ENCODE data around the gene SEC16A.
A peak's percentile ranks its signal among the peaks of the same experiment; 100 is the strongest.

SEC16A gene

GRCh38 chr9:136482793-136483588 is at the start of gene SEC16A:
Gene SEC16A (minus strand): TSS chr9:136483040. CDS start chr9:136477615, 5,425 bp downstream.
- peak; percentile 99 for DNase-seq

DNA sequence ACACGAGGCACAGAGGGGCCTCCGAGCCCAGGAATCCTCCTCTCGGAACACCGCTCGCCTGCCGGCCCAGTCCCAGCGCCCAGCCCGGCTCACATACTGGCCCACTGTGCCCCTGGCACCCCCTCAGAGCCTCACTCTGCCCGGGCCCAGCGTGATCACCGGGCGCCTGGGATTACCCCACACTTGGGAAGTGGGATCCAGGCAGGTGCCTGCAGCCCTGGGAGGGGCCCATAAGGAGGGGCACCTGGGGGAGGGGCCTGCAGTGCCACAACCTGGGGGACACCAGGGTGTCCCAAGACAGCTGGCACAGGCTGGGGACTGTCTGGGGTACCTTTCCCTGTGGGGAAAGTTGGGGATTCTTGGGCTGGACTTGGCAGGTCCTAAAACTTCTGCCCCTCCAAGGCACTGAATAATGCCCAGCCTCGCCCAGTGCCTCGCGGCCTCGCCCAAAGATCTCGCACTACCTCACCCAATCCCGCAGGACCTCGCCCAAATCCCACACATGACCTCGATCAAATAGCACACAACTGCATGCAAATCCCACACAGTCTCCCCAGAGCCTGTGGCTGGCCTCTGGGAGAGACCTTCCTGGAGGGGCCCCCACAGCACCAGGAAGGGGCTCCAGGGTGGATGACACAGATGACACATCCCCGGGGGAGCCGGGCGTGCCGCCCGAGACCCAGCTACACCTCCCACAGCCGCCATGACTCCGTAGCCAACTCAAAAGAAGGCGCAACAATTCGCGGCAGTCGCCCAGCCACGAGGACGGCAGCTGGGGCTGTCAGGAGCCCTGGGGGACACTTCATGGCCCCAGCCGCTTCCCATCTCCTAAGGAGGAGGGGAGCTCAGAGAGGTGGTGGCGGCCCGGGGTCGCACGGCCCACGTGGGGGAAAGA is 49.3 kb upstream of the SEC16A start:
- DNase-seq: no peak

GRCh38 chr9:136531186-136531903 is 48.5 kb upstream of the SEC16A start:
- no peak for DNase-seq

DNA sequence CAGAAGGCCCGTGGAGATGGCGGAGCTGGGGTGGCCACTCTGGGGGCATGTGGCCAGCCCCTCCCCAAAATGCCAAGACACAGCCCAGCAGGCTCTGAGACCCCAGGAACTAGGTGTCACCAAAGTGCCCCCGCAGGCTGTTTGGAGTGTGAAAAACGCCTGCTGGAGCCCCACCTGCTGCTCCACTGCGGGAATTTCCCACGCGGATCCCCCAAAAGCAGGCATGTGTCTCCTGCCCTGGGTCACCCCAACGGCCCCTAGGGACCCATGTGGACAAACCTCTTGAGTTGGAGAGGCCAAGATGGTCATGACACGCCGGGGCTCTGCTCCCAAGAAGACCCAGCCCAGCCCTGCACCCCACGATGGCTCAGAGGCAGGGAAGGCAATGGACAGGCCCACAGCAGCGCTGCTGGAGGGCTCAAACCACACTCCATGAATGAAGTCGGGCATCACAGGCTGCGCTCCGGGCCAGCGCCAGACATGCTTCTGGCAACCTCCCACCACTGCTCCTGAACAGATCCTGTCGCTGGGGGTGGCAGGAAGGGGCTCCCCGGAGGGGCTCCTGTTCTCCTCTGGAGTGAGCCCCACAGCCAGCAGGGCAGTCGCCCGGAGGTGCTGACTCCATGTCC is 47.7 kb upstream of the SEC16A start:
- no peak for DNase-seq

DNA sequence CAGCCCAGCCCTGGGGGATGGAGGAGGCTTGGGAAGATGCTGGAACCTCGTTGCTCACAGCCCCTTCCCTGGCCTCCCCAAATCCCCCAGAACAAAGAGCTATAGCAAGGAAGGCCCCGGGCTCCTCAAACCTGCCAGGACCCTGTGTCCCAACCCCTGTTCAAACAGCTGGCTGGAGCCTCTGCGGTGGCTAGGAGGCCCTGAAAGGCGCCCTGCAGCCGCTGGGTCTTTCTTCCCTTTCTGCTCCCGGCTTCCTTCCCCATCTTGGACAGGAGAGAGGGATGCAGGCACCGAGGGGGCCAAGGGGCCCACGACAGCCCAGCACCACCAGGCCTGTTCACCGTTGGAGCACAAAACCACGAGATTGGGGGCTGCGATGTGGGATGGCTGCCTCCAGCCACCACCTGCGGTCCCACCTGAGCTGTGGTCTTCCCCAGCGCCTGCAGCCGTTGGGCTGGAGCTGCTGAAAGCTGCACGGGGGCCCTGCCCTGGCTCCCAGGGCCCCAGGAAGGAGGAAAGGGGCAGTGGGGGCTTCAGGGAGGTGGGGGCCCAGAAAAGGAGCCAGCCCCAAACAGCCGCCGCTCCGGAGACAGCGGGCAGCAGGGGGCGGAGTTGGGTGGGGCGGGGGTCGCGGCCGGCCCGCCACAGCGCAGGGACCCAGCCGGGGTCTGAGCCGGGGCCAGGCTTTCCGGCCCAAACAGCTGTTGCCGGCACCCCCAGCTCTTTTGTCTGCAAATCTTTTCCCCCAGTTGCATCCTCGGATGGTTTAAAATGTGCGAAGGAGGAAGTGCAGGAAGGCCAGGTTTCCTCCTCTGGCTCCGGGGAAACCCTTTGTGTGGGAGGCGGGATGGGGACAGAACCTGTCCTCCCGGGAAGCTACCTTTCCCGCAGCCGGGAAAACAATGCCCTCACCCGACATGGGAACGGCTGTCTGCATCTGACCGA is 46.9 kb upstream of the SEC16A start:
- no peak for DNase-seq

DNA sequence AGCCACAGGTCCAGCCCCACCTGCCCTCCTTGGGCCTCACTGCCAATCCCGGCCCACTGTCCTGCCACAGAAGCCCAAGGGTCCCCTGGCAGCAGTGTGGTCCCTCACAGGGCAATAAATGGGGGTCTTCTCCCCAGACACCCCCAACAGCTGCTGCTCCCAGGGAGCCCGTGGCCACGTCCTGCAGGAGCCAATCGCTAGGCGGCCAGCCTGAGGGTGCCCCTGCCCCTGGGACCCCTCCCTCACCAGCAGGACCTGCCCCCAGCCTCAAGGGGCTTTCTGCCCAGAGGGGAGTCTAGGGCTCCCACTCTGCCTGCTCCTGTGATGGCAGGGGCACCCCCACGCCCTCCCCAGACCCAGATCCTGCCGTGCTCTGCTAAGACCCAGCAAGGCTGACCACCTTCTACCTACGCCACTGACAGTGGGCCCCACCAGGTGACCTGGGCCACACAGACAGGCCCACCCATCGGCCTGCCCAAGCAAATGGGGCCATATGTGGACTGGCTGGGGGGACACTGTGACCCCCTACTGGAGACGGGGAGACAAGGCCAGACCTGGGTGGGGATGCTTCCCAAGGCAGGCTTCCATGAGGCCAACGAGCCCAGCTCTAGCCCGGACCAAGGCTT is 46.0 kb upstream of the SEC16A start:
- no peak for DNase-seq

- no peak for DNase-seq
Observed at GRCh38 chr9:136527721-136528710, 45.2 kb upstream of the SEC16A start.

GRCh38 chr9:136527131-136527530 is 44.3 kb upstream of the SEC16A start:
- DNase-seq: no peak

DNA sequence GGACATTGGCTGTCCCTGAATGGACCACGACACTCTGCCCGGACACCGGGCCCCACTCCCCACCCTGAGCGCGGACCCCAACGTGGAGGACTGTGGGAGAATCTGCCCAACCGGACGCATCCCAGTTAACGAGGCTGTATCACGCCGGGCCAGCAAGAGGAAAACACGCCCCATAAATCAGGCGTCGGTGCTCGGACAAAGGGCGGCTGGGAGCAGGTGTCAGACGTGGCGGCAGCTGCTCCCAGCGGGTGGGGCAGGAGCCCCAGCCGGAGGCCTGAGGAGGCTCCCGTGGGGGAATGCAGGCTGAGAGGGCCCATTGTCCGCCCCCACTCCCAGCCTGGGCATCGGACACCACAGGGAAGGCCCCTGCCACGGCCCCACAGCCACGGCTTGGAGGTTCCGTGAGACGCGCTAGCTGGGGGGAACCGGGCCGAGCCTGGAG is 43.8 kb upstream of the SEC16A start:
- no peak for DNase-seq

- no peak for DNase-seq
Observed at GRCh38 chr9:136525841-136526499, 43.1 kb upstream of the SEC16A start.

DNA sequence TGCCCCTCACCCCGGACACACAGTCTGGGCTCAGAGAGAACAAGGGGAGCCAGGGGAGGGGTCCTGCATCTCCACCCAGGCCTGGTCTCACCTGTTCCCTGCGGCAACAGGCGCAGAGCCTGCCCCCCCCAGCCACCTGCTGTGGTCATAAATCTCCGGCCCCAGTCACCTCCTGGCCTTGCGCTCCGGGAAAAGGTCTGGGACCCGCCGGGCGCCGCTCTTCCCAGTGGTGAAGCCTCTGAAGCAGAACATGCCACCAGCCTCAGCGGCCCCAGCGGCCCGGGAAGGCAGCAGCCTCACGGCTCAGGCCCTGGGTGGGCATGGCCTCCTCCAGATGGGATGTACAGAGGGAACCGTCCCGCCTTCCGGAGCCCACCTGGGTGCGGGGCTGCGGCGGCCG is 42.4 kb upstream of the SEC16A start:
- DNase-seq: no peak

DNA sequence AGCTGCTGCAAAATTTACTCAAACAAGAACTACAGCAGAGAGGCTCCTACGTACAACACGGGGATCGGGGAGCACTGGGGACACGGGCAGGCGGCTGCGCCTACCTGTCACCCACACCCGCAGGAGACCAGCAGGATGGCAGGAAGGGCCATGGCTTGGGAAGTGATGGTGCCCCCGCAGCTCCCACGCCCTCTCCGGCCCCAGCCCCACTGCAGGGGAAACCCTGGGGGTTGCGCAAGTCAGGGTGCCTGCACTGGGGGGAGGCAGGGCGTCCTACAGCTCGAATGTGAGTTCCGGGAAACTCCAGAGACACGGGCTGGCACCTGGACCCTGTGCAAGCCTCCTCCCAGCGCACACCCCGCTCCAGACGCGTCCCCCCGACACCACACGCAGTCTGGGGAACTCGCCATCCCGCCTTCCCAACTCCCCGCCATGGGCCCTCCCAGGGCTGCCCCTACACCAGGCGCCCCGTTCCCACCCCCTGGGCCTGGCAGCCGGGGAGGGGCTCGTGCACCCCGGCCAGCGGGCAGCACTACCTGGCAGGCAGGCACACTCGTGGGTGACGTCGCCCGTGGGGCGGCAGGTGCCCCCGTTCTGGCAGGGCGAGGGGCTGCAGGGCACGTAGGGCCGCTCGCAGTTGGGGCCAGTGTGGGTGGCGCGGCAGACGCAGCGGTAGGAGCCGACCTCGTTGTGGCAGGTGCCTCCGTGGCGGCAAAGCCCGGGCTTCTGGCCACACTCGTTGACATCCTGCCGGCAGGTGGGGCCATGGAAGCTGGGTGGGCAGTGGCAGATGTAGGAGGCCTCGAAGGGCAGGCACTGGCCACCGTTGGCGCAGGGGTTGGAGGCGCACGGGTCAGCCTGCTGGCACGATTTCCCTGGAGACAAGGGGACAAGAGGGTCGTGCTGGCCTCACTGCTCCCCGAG is 39.7 kb upstream of the SEC16A start:
- DNase-seq: no peak

GRCh38 chr9:136521537-136521936 is 38.7 kb upstream of the SEC16A start:
- no peak for DNase-seq

- no peak for DNase-seq
Observed at GRCh38 chr9:136520053-136520540, 37.3 kb upstream of the SEC16A start.

- DNase-seq: no peak
Observed at GRCh38 chr9:136519263-136520052, 36.6 kb upstream of the SEC16A start.

DNA sequence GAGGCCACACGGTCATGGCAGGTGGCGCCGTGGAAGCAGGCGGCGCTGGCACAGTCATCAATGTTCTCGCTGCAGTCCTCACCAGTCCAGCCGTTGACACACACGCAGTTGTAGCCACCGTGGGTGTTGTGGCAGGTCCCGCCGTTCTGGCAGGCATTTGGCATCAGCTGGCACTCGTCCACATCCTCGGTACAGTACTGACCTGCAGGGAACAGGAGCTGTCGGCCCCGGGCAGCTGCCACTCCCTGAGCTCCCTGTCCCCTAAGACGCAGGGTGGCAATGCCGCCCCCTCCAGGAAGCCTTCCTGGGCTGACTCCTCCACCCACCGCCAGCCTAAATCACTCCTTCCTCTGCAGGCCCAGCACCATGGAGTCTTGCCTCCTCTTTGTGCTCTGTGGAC is 35.8 kb upstream of the SEC16A start:
- no peak for DNase-seq

DNA sequence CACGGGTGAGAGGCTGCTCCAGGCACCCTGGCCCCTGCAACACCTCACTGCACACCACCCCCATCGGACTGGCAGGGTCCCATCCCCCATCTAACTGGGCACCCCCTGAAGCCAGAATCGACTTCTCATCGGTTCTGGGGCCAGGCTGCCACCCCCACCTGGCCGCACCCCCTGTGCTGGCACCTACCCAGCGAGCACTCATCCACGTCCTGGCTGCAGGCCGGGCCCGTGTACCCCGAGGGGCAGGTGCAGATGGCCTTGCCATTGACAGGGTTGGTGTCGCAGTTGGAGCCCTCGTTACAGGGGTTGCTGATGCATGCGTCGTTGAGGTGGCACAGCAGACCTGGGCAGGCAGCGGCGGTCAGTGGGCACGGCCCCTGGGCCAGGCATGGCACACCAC is 35.1 kb upstream of the SEC16A start:
- no peak for DNase-seq
